B cell (primary cell): ENCODE results near the gene RHOG. TPM values are rescaled to one million over a fixed set of nuclear protein-coding genes. Genes with fewer than 3 reads are reported as not detected.
A peak's percentile ranks its signal among the peaks of the same experiment; 100 is the strongest.

Source experiments
- ATAC-seq: fragments of 200-7000 bp; cut with Tn5 transposase; one replicate; pipeline ENCODE4 v1.10.0; 2021; ENCODE audit warnings: low read depth, mild to moderate bottlenecking, moderate number of reproducible peaks, moderate library complexity
- CTCF ChIA-PET: fragments of 350-600 bp; sonication (Branson Sonifier 250); formaldehyde crosslinking; loops from one replicate; lab custom pipeline; 2021; ENCODE audit warnings: antibody characterized with exemption, inconsistent platforms; lab: Charles Lee
- POLR2A ChIA-PET: fragments of 350-600 bp; sonication (Branson Sonifier 250); formaldehyde crosslinking; loops from one replicate; lab custom pipeline; 2021; ENCODE audit warnings: antibody characterized with exemption; lab: Charles Lee
- DNase-seq: peaks from one replicate; pipeline ENCODE4 v3.0.0; 2013
- H2AFZ ChIP-seq: 2 replicates; pipeline ENCODE4 v1.6.1; 2012; ENCODE audit warnings: mild to moderate bottlenecking, low read depth, low read length; ENCODE audit not compliant: insufficient read depth, poor library complexity, severe bottlenecking
- H3K27ac ChIP-seq, 2 donors: 1 replicate in 1 of 2; 2 replicates in 1 of 2; pipeline ENCODE4 v1.5.1; 2012 to 2013; ENCODE audit warnings: low read length in 2 of 2, mild to moderate bottlenecking in 2 of 2, moderate library complexity in 1 of 2
- H3K27me3 ChIP-seq, 4 experiments: fragments of 200-600 bp in 1 of 4; sonication (generic) in 1 of 4; replicated peaks in 1 of 4; 1 replicate in 2 of 4; 2 replicates in 2 of 4; pipeline versions ENCODE4 v1.6.1 to v1.7.0; 2013 to 2016; ENCODE audit warnings: low read length in 3 of 4, mild to moderate bottlenecking in 2 of 4, mixed read lengths in 1 of 4, moderate library complexity in 1 of 4; ENCODE audit not compliant: insufficient read depth in 4 of 4, control insufficient read depth in 3 of 4; ENCODE audit errors: control extremely low read depth in 1 of 4
- H3K36me3 ChIP-seq, 2 experiments: replicated peaks in 1 of 2; 1 replicate in 1 of 2; 2 replicates in 1 of 2; pipeline versions ENCODE4 v1.6.1 to v1.7.1; 2013; ENCODE audit warnings: low read length in 1 of 2; ENCODE audit not compliant: insufficient read depth in 2 of 2, control insufficient read depth in 1 of 2; ENCODE audit errors: control extremely low read depth in 1 of 2, extremely low read depth in 1 of 2
- H3K4me1 ChIP-seq, 2 donors: fragments of 200-600 bp in 1 of 2; sonication (generic) in 1 of 2; 1 replicate in 1 of 2; 2 replicates in 1 of 2; pipeline versions ENCODE4 v1.5.1 to v1.6.1; 2013 to 2017; ENCODE audit warnings: low read length in 2 of 2; ENCODE audit not compliant: control insufficient read depth in 2 of 2, insufficient read depth in 2 of 2
- H3K4me2 ChIP-seq: replicated peaks from 2 replicates; pipeline ENCODE3; 2012; ENCODE audit warnings: mild to moderate bottlenecking, low read depth, low read length; ENCODE audit not compliant: poor library complexity, severe bottlenecking
- H3K4me3 ChIP-seq, 5 experiments: fragments of 200-600 bp in 1 of 5; sonication (generic) in 1 of 5; 1 replicate in 3 of 5; 2 replicates in 2 of 5; pipeline versions ENCODE4 v1.5.1 to v1.7.0; 2011 to 2016; ENCODE audit warnings: low read length in 4 of 5, mild to moderate bottlenecking in 4 of 5, low read depth in 2 of 5, control low read depth in 1 of 5, moderate library complexity in 1 of 5; ENCODE audit not compliant: insufficient read depth in 1 of 5; ENCODE audit errors: control extremely low read depth in 1 of 5, extremely low read depth in 1 of 5
- H3K79me2 ChIP-seq: fragments of 200-600 bp; sonication (generic); one replicate; pipeline ENCODE4 v1.6.0; 2016; ENCODE audit warnings: low read length; ENCODE audit not compliant: control insufficient read depth, insufficient read depth
- H3K9ac ChIP-seq: fragments of 200-600 bp; sonication (generic); 2 replicates; pipeline ENCODE4 v1.6.1; 2017; ENCODE audit warnings: mild to moderate bottlenecking, low read length, moderate library complexity
- H3K9me3 ChIP-seq, 3 donors: one replicate each; pipeline versions ENCODE4 v1.6.1 to v1.7.1; 2013; ENCODE audit warnings: low read length in 2 of 3; ENCODE audit not compliant: control insufficient read depth in 2 of 3, insufficient read depth in 1 of 3; ENCODE audit errors: control extremely low read depth in 1 of 3
- H4K20me1 ChIP-seq: 2 replicates; pipeline ENCODE4 v1.6.0; 2012; ENCODE audit warnings: mild to moderate bottlenecking, low read length; ENCODE audit not compliant: insufficient read depth, control insufficient read depth, poor library complexity, severe bottlenecking
- H3K27ac Mint-ChIP-seq: one replicate; pipeline ENCODE4 v1.8.0; 2021; ENCODE audit warnings: mixed read lengths
- H3K27me3 Mint-ChIP-seq: one replicate; pipeline ENCODE4 v1.8.0; 2021; ENCODE audit warnings: mixed read lengths
- H3K4me1 Mint-ChIP-seq: one replicate; pipeline ENCODE4 v1.8.0; 2021; ENCODE audit warnings: mixed read lengths
- H3K4me3 Mint-ChIP-seq: one replicate; pipeline ENCODE4 v1.8.0; 2021; ENCODE audit warnings: mixed read lengths
- H3K9me3 Mint-ChIP-seq: one replicate; pipeline ENCODE4 v1.8.0; 2022; ENCODE audit warnings: mixed read lengths; ENCODE audit not compliant: insufficient read depth
- EZH2 ChIP-seq: IDR thresholded peaks from 2 replicates; pipeline ENCODE4 v1.6.1; 2012; ENCODE audit warnings: borderline replicate concordance, low read depth, mild to moderate bottlenecking, moderate library complexity, low read length; ENCODE audit not compliant: insufficient read depth, poor library complexity, severe bottlenecking
- WGBS: methylation state at CpG from one replicate; pipeline ENCODE4 v1.1.5; 2013; ENCODE audit warnings: missing lambda C conversion rate; ENCODE audit not compliant: insufficient coverage; 5-methylcytosine and 5-hydroxymethylcytosine counted together
- intact Hi-C: fragments of 100-400 bp; cut with micrococcal nuclease; formaldehyde crosslinking; loops from one replicate; pipeline ENCODE4 v1.10.0; 2022
- polyA plus RNA-seq: library from polyadenylated mRNA; depleted of rRNA; stranded (reverse); fragments of >200 nt; gene quantifications from 2 replicates; pipeline ENCODE4 v1.2.3, GENCODE V29; 2012
- total RNA-seq, 2 donors: library from RNA; stranded (reverse); fragments of 120-200 nt in 1 of 2; gene quantifications; 1 replicate in 1 of 2; 2 replicates in 1 of 2; pipeline versions ENCODE4 v1.2.3 to v1.2.4, GENCODE V29; 2013 to 2022
- TF ChIP-seq, protein P1 (sequence below): fragments of 200-600 bp; IDR thresholded peaks from one replicate; pipeline ENCODE4 v1.8.0; 2022; ENCODE audit warnings: antibody characterized with exemption, mild to moderate bottlenecking

Gene RHOG
- total and polyA plus RNA-seq, 2 donors (not counting 1 experiment from before 2014, with no cell fraction given): 102 to 141 TPM

DNA sequence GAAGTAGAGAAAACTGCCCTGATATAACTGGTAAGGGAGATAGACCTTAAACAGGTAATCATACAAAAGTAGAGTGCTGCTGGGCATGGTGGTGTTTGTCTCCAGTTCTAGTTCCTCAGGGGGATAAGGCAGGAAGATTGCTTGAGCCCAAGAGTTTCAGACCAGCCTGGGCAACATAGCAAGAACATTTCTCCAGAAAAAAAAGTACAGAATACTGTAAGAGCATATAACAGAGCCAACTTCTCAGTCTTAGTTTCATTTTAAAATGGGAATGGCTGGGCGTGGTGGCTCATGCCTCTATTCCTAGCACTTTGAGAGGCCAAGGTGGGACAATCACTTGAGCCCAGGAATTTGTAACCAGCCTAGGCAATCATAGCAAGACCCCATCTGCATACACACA is 4.5 kb upstream of the RHOG start:
- TF ChIP-seq, protein P1, sequence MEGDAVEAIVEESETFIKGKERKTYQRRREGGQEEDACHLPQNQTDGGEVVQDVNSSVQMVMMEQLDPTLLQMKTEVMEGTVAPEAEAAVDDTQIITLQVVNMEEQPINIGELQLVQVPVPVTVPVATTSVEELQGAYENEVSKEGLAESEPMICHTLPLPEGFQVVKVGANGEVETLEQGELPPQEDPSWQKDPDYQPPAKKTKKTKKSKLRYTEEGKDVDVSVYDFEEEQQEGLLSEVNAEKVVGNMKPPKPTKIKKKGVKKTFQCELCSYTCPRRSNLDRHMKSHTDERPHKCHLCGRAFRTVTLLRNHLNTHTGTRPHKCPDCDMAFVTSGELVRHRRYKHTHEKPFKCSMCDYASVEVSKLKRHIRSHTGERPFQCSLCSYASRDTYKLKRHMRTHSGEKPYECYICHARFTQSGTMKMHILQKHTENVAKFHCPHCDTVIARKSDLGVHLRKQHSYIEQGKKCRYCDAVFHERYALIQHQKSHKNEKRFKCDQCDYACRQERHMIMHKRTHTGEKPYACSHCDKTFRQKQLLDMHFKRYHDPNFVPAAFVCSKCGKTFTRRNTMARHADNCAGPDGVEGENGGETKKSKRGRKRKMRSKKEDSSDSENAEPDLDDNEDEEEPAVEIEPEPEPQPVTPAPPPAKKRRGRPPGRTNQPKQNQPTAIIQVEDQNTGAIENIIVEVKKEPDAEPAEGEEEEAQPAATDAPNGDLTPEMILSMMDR: no peak
- no peak for TF ChIP-seq EZH2
- WGBS: 100% methylated on average over 1 of the region's 1 CpG
- Mint-ChIP-seq H3K9me3 (no peaks in the 10 kb centered on the region), H3K4me1 (peaks cover 24% of the 10 kb centered on the region), H3K4me3 (no peak overlapping the region), H3K27me3 (no peaks in the 10 kb centered on the region), H3K27ac (no peak overlapping the region)
- Histone ChIP-seq H3K9ac (no peak overlapping the region), H3K79me2 (peaks cover 27% of the 10 kb centered on the region), H3K27me3 (no peaks in the 10 kb centered on the region), H4K20me1 (no peaks in the 10 kb centered on the region), H3K4me2 (no peak overlapping the region), H2AFZ (no peak overlapping the region), H3K36me3 (no peaks in the 10 kb centered on the region), H3K27ac (no peak overlapping the region), H3K4me3 (no peak overlapping the region), H3K9me3 (no peaks in the 10 kb centered on the region), H3K4me1 (peaks cover 13 to 16% of the 10 kb centered on the region in 2 donors)
- CTCF ChIA-PET: interaction anchor here (1.3 to 28.7 kb wide), 5 partner anchors 10 to 225 kb away, joined by 3 to 819 read pairs (median 6); partner anchors contain the start of gene STIM1
- DNase-seq: no peak
- intact Hi-C loops: no loop called here
- ATAC-seq: no peak
- POLR2A ChIA-PET: interaction anchor here (0.5 kb wide), 1 partner anchor 129 kb away, joined by 6 read pairs; no protein-coding TSS in a partner anchor

DNA sequence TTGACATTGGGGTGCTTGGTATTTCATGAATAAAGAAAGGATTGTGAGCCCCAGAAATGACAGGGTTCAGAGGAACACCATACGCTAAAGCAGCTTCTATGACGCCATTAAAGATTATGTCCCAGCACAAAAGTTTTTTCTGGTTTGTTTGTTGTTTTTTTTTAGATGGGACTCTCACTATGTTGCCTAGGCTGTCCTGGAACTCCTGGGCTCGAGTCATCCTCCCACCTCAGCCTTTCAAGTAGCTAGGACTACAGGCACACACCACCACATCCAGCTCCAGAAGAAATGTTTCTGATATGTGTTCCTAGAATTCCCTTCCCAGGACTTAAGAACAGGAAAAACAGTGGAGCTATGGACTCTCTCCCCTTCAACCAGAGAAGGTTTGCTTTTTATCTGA is 2.6 kb upstream of the RHOG start:
- ChIA-PET CTCF (interaction anchor here (1.2 to 28.7 kb wide), 5 partner anchors 8 to 226 kb away, joined by 3 to 819 read pairs (median 85); partner anchors contain the start of genes PGAP2 and STIM1), POLR2A (interaction anchor here (0.6 to 1.8 kb wide), 2 partner anchors 11 to 242 kb away, joined by 5 to 6 read pairs; no protein-coding TSS in a partner anchor)
- H3K36me3 ChIP-seq: no peaks in the 10 kb centered on the region
- Mint-ChIP-seq H3K4me3 (no peak overlapping the region), H3K27me3 (no peaks in the 10 kb centered on the region), H3K9me3 (no peaks in the 10 kb centered on the region), H3K27ac (peak overlapping the region; percentile 75), H3K4me1 (peaks cover 33% of the 10 kb centered on the region)
- no peak overlapping the region for H3K4me3 ChIP-seq
- H2AFZ ChIP-seq: no peak overlapping the region
- no peak for DNase-seq
- TF ChIP-seq EZH2: no peak
- TF ChIP-seq, protein P1: no peak
- H3K27ac ChIP-seq: no peak overlapping the region
- no CpG with 5 or more reads among the region's 3 CpGs for WGBS
- H3K9me3 ChIP-seq: no peaks in the 10 kb centered on the region
- H3K27me3 ChIP-seq: no peaks in the 10 kb centered on the region
- ATAC-seq: no peak
- peaks cover 23 to 27% of the 10 kb centered on the region in 2 donors for H3K4me1 ChIP-seq
- H3K9ac ChIP-seq: no peak overlapping the region
- no peak overlapping the region for H3K4me2 ChIP-seq
- peaks cover 16% of the 10 kb centered on the region for H4K20me1 ChIP-seq
- intact Hi-C loops: no loop called here
- peaks cover 28% of the 10 kb centered on the region for H3K79me2 ChIP-seq
